Fibroblast of skin of back (primary cell): Measurements from ENCODE around the gene RAB3IP.
"Not testable (repeated sequence)": the region's sequence is repeated elsewhere in the genome, so short reads cannot be mapped to it uniquely, and the experiment has no call there.

Source experiments
- DNase-seq: peaks from one replicate; pipeline ENCODE4 v3.0.0-alpha.2; 2013

The RAB3IP gene

GRCh38 chr12:69756088-69756755 is 17.6 kb downstream of the RAB3IP start:
- no peak for DNase-seq

- no peak for DNase-seq
These were observed 19.4 kb downstream of the RAB3IP start for GRCh38 chr12:69758105-69758504.

- not testable (repeated sequence) for DNase-seq
These were observed 20.9 kb downstream of the RAB3IP start for GRCh38 chr12:69759581-69759980.

GRCh38 chr12:69765515-69765914 is 26.9 kb downstream of the RAB3IP start:
- no peak for DNase-seq

- no peak for DNase-seq
These were observed 27.6 kb downstream of the RAB3IP start for GRCh38 chr12:69766260-69766659.

GRCh38 chr12:69779928-69780327 is 41.3 kb downstream of the RAB3IP start:
- peak; percentile 34 for DNase-seq

- no peak for DNase-seq
These were observed 44.7 kb downstream of the RAB3IP start for GRCh38 chr12:69783365-69783764.

- no peak for DNase-seq
These were observed 50.7 kb downstream of the RAB3IP start for GRCh38 chr12:69789351-69789750.

- no peak for DNase-seq
These were observed 53.9 kb downstream of the RAB3IP start for GRCh38 chr12:69792533-69792932.

- not testable (repeated sequence) for DNase-seq
These were observed 68.6 kb downstream of the RAB3IP start for GRCh38 chr12:69807101-69807897.

- no peak for DNase-seq
These were observed 72.3 kb downstream of the RAB3IP start for GRCh38 chr12:69810870-69811498.

GRCh38 chr12:69816082-69816481 is 77.4 kb downstream of the RAB3IP start:
- DNase-seq, result no peak

- no peak for DNase-seq
These were observed 82.4 kb downstream of the RAB3IP start for GRCh38 chr12:69821032-69821455.

- peak; percentile 86 for DNase-seq
These were observed 82.9 kb downstream of the RAB3IP start for GRCh38 chr12:69821456-69822159.

- no peak for DNase-seq
These were observed 83.7 kb downstream of the RAB3IP start for GRCh38 chr12:69822201-69822860.

GRCh38 chr12:69824028-69824427 is 85.4 kb downstream of the RAB3IP start:
- DNase-seq, result no peak

- DNase-seq, result no peak
These were observed 86.4 kb downstream of the RAB3IP start, which contains the start of gene MYRFL for GRCh38 chr12:69824966-69825560. Gene MYRFL, plus strand, starts transcription at chr12:69825227. Its CDS starts 291 bp downstream, at chr12:69825518.

- no peak for DNase-seq
These were observed 90.2 kb downstream of the RAB3IP start for GRCh38 chr12:69828897-69829296.

- DNase-seq, result no peak
These were observed 95.0 kb downstream of the RAB3IP start for GRCh38 chr12:69833696-69834095.

GRCh38 chr12:69834147-69834546 is 95.5 kb downstream of the RAB3IP start:
- no peak for DNase-seq

GRCh38 chr12:69834576-69834975 is 95.9 kb downstream of the RAB3IP start:
- no peak for DNase-seq

GRCh38 chr12:69835081-69835480 is 96.4 kb downstream of the RAB3IP start:
- DNase-seq, result no peak
